Activated T-helper 17 cell treated with anti-CD3 and anti-CD28 coated beads, Interleukin-2, amount 50 U/mL, for 72 hours (primary cell): ENCODE results near the gene DAGLA. TPM values are rescaled to one million over a fixed set of nuclear protein-coding genes. Genes with fewer than 3 reads are reported as not detected.

Source experiments
- ATAC-seq: fragments of 150-1000 bp; cut with Tn5 transposase; replicated peaks from 2 replicates; pipeline ENCODE4 v1.10.0; 2021; ENCODE audit warnings: mild to moderate bottlenecking, moderate library complexity
- H3K27ac Mint-ChIP-seq: one replicate; pipeline ENCODE4 v1.8.0; 2022; ENCODE audit warnings: mixed read lengths
- H3K27me3 Mint-ChIP-seq: one replicate; pipeline ENCODE4 v1.8.0; 2022; ENCODE audit warnings: mixed read lengths
- H3K36me3 Mint-ChIP-seq: one replicate; pipeline ENCODE4 v1.8.0; 2022; ENCODE audit warnings: low read depth, mild to moderate bottlenecking, mixed read lengths
- H3K4me1 Mint-ChIP-seq: one replicate; pipeline ENCODE4 v1.8.0; 2022; ENCODE audit warnings: mixed read lengths
- H3K4me3 Mint-ChIP-seq: one replicate; pipeline ENCODE4 v1.8.0; 2022; ENCODE audit warnings: mild to moderate bottlenecking, mixed read lengths
- H3K9me3 Mint-ChIP-seq: one replicate; pipeline ENCODE4 v1.8.0; 2022; ENCODE audit warnings: mixed read lengths
- total RNA-seq, 2 donors: library from RNA; stranded (reverse); gene quantifications; one replicate each; pipeline ENCODE4 v1.2.3, GENCODE V29; 2022

DAGLA gene
- total RNA-seq, 2 donors from 2014 or later, result 0.11 to 0.13 TPM

DNA sequence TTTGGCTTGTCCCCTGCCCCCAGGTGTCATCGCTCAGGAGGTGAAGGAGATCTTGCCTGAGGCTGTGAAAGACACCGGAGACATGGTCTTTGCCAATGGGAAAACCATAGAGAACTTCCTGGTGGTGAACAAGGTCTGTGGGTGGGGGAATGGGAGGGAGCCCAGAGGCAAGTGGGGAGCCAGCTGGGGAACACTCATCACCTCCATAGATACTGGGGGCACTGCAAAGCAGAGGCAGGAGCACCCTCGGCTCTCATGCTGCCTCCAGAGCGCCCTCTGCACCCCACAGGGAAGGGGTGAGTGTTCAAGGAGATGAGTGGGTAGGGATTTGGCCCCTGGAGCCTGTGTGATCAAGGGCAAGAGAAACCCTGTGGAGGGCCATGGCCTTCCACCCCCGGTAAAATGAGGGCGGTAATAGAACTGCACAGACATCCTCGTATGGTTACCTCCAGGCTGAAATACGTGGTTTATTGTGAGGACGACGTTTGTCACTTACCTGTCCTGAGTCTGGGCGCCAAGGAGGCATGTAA is 98.2 kb downstream of the DAGLA start:
- Mint-ChIP-seq H3K27ac (no peak overlapping the region), H3K36me3 (no peaks in the 10 kb centered on the region), H3K4me3 (peak overlapping the region; percentile 52), H3K9me3 (no peaks in the 10 kb centered on the region), H3K4me1 (no peaks in the 10 kb centered on the region), H3K27me3 (no peaks in the 10 kb centered on the region)
- no peak for ATAC-seq

DNA sequence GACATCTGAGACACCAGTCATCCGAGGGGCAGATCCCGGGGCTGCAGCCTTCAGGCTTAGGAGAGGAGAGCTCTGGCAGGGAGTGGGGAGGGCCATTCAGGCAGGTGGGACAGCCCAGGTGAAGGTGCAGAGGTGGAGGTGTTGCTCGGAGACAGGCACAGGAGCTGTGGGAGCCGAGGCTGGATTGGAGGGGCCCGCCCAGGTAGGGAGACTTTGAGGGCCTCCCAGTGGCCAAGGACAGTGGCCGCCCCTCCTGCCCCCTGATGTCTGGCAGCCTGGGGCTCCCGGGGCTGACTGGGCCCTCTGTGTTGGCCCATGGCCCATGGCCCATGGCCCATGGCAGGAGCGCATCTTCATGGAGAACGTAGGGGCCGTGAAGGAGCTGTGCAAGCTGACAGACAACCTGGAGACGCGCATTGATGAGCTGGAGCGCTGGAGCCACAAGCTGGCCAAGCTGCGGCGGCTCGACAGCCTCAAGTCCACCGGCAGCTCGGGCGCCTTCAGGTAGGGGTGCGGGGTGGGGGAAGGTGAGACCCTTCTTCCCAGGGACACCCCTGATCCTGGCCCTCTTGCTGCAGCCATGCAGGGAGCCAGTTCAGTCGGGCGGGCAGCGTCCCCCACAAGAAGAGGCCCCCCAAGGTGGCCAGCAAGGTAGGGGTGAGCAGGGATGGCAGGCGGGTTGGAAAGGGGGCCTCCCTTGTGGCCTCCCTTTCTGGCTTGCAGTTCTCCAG is 98.9 kb downstream of the DAGLA start:
- H3K4me3 Mint-ChIP-seq, result no peak overlapping the region
- no peak overlapping the region for H3K27ac Mint-ChIP-seq
- no peak for ATAC-seq
- no peaks in the 10 kb centered on the region for H3K27me3 Mint-ChIP-seq
- no peaks in the 10 kb centered on the region for H3K4me1 Mint-ChIP-seq
- peaks cover under 1% of the 10 kb centered on the region for H3K36me3 Mint-ChIP-seq
- no peaks in the 10 kb centered on the region for H3K9me3 Mint-ChIP-seq

DNA sequence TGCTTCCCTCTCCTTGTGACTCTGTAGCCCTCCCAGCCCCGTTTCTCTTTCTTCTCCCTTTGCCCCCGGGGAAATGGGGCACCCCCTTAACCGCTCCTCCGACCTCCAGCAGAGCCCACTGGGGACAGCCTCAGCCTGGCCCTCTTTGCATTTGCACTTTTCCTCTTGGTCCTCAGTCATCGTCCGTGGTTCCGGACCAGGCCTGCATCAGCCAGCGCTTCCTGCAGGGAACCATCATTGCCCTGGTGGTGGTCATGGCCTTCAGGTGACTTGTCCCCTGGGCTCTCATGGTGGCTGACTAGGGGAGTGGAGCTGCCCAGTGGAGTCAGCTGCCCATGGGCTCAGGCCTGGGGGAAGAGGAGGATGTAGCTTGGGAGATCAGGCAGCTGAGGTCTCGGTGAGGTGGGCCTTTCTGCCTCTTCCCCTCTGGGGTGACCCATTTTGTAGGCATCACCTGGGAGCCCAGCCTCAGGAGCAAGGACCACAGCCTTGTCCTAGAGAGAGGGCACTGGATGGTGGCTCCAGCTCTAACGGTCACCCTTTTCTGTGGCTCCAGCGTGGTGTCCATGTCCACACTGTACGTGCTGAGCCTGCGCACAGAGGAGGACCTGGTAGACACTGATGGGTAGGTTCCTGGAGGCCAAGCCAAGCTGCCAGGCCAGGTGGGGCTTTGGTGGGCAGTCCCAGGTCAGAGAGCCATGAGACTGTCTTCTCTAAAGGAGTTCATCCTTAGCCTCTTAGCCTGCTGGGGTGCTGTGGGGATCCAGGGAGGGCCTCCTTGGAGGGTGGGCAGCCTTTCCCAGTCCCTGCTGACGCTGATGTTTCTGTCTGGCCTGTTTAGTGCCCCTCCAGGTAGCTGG is 99.7 kb downstream of the DAGLA start:
- Mint-ChIP-seq H3K27ac (no peak overlapping the region), H3K4me3 (no peak overlapping the region), H3K36me3 (peaks cover 9% of the 10 kb centered on the region), H3K9me3 (no peaks in the 10 kb centered on the region), H3K27me3 (no peaks in the 10 kb centered on the region), H3K4me1 (no peaks in the 10 kb centered on the region)
- no peak for ATAC-seq

DNA sequence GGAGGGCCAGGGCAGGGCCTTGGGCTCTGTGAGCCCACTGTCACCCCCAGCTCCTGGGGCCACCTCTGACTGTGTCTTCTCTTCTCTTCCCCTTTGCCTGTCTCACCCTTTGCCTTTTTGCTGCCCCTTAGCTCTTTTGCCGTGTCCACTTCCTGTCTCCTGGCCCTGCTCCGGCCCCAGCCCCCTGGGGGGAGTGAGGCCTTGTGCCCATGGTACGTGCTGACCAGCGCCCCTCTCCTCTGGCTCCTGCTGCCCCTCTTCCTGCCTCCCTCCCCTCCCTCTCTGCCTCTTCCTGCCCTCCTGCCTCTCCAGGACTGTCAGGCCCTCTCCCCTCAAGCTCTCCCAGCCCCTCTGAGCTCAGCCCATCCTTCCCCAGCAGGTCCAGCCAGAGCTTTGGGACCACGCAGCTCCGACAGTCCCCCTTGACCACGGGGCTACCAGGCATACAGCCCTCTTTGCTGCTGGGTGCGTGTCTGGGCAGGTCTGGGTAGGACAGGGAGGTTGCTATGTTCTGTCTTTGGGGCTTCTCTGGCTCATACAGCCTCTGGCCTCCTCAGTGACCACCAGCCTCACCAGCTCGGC is 100.5 kb downstream of the DAGLA start:
- ATAC-seq, result no peak
- H3K27ac Mint-ChIP-seq, result no peak overlapping the region
- H3K4me3 Mint-ChIP-seq, result no peak overlapping the region

DNA sequence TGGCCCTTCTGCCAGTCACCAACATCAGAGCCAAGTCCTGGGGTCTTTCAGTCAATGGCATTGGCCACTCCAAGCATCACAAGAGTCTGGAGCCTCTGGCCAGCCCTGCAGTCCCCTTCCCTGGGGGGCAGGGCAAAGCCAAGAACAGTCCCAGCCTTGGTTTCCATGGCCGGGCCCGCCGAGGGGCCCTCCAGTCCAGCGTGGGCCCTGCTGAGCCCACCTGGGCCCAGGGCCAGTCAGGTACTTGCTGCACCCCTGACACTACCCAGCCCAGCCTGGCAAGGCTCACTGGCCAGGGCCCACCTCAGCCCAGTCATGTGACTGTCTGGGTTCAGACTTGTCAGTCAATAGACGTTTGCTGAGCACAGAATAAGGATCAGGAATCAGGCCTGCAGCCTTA is 101.4 kb downstream of the DAGLA start:
- no peak for ATAC-seq
- no peaks in the 10 kb centered on the region for H3K9me3 Mint-ChIP-seq

More for the DNA sequence above, 100.5 kb downstream of the DAGLA start:
- Mint-ChIP-seq H3K4me1 (no peaks in the 10 kb centered on the region), H3K27me3 (no peaks in the 10 kb centered on the region), H3K9me3 (no peaks in the 10 kb centered on the region), H3K36me3 (peaks cover 16% of the 10 kb centered on the region)

DNA sequence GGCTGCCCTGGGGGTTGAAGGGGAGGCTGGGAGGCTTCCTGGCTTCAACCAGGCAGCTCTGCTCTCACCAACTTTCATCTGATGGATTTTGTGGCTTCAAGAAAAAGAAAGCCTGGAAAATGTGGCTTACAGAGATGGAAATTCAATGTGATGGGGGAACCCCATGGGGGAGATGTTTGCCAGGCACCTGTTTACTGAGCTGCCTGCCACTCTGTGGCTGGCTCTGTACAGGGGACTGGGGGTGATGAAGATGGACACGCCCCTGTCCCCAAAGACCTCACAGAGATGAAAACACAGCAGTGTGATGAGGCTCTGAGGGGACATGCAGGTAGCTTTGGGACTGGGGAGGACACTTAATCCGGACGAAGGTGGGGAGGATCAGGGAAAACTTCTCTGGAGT is 102.1 kb downstream of the DAGLA start:
- no peak overlapping the region for H3K4me3 Mint-ChIP-seq
- no peak for ATAC-seq
- H3K27me3 Mint-ChIP-seq, result no peaks in the 10 kb centered on the region
- no peaks in the 10 kb centered on the region for H3K9me3 Mint-ChIP-seq
- H3K36me3 Mint-ChIP-seq, result peaks cover 33% of the 10 kb centered on the region
- no peaks in the 10 kb centered on the region for H3K4me1 Mint-ChIP-seq
- no peak overlapping the region for H3K27ac Mint-ChIP-seq

More for the DNA sequence above, 101.4 kb downstream of the DAGLA start:
- H3K4me3 Mint-ChIP-seq, result no peak overlapping the region
- H3K27me3 Mint-ChIP-seq, result no peaks in the 10 kb centered on the region
- H3K36me3 Mint-ChIP-seq, result peaks cover 25% of the 10 kb centered on the region
- H3K4me1 Mint-ChIP-seq, result no peaks in the 10 kb centered on the region
- no peak overlapping the region for H3K27ac Mint-ChIP-seq

DNA sequence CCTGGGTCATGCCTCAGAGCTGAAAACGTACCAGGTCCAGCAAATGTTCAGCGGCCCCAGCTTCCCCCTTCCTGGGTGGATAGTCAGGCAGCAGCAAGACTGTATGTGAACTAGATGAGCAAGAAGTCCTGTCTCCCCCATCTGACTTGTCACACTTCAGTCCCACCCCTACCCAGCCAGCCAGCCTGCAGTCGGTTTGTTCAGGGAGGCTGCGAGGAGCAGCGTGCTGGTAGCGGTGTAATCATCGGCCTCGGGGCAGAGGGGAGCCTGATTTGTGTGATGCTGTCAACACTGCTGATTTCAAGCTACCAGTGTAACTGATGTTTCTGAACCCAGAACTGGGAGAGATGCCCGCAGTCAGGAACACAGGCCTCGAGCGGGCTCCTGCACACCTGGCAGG is 102.7 kb downstream of the DAGLA start:
- Mint-ChIP-seq H3K4me1 (no peaks in the 10 kb centered on the region), H3K27ac (no peak overlapping the region), H3K4me3 (no peak overlapping the region), H3K36me3 (peaks cover 38% of the 10 kb centered on the region), H3K9me3 (no peaks in the 10 kb centered on the region), H3K27me3 (no peaks in the 10 kb centered on the region)
- no peak for ATAC-seq

DNA sequence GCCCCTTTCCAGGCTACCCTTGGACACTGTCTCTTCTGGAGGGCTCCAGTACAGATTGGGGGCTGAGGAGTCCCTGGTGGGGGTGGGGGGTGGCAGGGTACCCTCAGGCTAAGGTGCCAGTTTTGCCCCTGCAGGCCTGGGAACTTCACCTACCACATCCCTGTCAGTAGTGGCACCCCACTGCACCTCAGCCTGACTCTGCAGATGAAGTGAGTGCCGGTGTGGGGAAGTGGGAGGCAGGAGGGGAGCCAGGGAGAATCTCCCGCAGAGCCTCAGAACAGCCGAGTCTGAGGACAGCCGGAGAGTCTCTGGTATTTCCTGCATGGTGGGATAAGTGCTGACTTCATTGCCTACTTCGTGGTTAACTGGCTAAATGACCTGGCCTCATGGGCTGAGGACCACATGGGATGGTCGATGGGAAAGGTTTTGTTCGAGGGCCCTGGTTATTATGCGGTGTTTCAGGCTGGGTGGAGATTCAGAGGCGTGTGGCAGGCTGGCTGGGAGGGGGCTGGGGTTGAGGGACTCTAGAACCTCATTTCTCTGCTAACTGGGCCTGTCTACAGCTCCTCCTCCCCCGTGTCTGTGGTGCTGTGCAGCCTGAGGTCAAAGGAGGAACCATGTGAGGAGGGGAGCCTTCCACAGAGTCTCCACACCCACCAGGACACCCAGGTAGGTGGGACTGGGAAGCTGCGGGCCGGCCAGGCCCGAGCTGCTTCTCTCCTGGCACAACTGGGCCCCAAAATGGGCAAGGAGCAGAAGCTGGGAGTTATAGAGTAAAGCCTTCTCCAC is 103.7 kb downstream of the DAGLA start:
- H3K4me3 Mint-ChIP-seq, result no peak overlapping the region
- no peak overlapping the region for H3K27ac Mint-ChIP-seq

DNA sequence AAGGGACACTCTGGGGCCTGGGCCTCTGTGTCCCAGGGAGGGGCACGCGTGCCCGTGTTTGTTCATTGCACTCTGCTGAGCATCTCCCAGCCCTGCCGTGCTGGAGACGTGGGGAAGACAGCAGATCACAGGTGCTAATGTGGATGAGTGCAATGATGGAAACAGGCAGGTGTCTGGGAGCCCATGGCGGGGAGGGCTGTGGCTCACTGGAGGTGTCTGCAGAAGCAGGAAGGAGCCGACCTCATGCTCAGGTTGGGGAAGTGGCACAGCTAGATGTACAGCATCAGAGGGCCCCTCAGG is 104.3 kb downstream of the DAGLA start:
- Mint-ChIP-seq H3K9me3 (no peaks in the 10 kb centered on the region), H3K27ac (peak overlapping the region; percentile 19), H3K4me3 (no peak overlapping the region), H3K4me1 (peaks cover under 1% of the 10 kb centered on the region), H3K27me3 (no peaks in the 10 kb centered on the region), H3K36me3 (peaks cover 54% of the 10 kb centered on the region)
- no peak for ATAC-seq

More for the DNA sequence above, 103.7 kb downstream of the DAGLA start:
- no peaks in the 10 kb centered on the region for H3K9me3 Mint-ChIP-seq
- H3K27me3 Mint-ChIP-seq, result no peaks in the 10 kb centered on the region
- ATAC-seq, result no peak
- peaks cover 49% of the 10 kb centered on the region for H3K36me3 Mint-ChIP-seq
- no peaks in the 10 kb centered on the region for H3K4me1 Mint-ChIP-seq

DNA sequence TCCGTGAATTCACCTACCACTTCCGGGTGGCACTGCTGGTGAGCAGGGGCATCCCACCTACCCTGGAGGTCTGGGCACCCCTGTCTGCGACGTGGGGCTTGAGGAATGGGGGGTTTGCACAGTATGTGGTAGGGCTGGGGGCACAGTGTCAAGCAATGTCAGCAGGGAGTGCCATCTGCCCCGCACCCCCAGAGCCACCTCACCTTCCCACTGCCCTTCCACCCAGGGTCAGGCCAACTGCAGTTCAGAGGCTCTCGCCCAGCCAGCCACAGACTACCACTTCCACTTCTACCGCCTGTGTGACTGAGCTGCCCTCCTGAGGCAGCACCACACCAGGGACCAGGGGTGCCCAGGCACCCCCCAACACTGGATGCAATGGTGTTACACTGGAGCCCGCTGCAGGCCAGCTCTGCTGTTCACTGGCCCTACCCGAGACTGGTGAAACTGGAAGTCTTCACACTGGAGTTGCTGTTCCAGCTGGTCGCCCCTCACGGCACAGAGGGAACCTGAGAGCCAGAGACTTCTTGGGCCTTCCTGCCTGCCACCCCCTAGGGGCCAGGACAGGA is 105.7 kb downstream of the DAGLA start:
- no peaks in the 10 kb centered on the region for H3K27me3 Mint-ChIP-seq
- H3K36me3 Mint-ChIP-seq, result peaks cover 69% of the 10 kb centered on the region
- no peaks in the 10 kb centered on the region for H3K9me3 Mint-ChIP-seq
- H3K27ac Mint-ChIP-seq, result no peak overlapping the region
- ATAC-seq, result no peak
- no peak overlapping the region for H3K4me3 Mint-ChIP-seq
- H3K4me1 Mint-ChIP-seq, result peaks cover 9% of the 10 kb centered on the region

DNA sequence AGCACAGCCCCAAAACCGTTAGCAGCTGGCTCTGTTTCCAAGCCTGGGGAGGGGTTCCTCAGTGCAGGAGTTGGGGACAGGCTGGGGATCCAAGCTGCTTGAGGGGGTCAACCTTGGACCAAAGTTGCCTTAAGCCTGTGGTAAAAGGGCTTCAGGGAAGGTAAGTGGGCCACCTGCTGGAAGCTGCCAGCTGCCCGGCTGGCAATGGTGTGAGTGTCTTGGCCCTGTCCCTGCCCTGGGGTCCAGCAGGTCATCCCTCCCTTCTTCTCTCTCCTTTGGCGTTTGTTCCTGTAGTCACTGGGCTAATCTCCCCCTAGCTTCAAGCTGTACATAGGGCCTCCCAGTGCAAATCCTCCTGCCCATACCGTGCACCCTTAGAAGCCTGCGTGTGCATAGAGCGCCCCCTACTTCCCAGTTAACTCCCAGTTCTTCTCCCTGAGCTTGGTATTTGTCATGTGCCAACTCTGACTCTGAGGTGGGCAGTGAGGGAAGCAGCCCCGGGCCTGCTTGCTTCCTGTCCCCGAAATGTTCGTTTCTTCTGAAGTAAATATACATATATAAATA is 107.8 kb downstream of the DAGLA start:
- H3K36me3 Mint-ChIP-seq, result peaks cover 88% of the 10 kb centered on the region

DNA sequence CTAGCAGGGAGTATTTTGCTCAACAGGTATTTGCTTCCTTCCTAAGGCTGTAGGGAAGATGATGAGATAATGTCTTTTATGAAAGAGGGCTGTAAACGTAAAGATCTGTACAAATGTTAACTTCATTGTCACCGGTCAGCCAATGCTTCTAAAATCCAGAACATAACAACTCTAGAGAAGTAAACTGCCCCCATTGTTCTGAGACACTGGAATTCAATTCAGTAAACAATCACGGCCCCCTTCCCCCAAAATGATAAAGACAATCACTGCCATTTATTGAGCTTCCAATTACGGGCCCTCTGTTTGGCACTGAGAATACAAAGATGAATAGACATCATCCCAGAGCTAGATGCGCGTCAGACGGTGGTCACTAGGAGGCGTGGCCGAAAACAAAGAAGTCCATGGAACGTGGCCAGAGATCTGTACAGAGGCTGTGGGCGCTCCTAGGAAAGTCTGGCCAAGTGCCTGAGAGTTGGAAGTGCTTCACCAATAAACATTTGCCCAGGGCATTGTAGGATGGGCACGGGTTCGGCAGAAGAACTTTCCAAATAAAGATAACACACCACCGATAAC is 111.6 kb downstream of the DAGLA start:
- Mint-ChIP-seq H3K9me3 (no peaks in the 10 kb centered on the region), H3K4me3 (peak overlapping the region; percentile 88), H3K27me3 (no peaks in the 10 kb centered on the region), H3K4me1 (peaks cover 15% of the 10 kb centered on the region), H3K27ac (peak overlapping the region; percentile 98), H3K36me3 (peaks cover 92% of the 10 kb centered on the region)
- ATAC-seq, result peak; percentile 57

More for the DNA sequence above, 107.8 kb downstream of the DAGLA start:
- Mint-ChIP-seq H3K4me3 (no peak overlapping the region), H3K9me3 (no peaks in the 10 kb centered on the region), H3K27ac (no peak overlapping the region), H3K27me3 (no peaks in the 10 kb centered on the region), H3K4me1 (peaks cover 15% of the 10 kb centered on the region)
- ATAC-seq, result no peak

DNA sequence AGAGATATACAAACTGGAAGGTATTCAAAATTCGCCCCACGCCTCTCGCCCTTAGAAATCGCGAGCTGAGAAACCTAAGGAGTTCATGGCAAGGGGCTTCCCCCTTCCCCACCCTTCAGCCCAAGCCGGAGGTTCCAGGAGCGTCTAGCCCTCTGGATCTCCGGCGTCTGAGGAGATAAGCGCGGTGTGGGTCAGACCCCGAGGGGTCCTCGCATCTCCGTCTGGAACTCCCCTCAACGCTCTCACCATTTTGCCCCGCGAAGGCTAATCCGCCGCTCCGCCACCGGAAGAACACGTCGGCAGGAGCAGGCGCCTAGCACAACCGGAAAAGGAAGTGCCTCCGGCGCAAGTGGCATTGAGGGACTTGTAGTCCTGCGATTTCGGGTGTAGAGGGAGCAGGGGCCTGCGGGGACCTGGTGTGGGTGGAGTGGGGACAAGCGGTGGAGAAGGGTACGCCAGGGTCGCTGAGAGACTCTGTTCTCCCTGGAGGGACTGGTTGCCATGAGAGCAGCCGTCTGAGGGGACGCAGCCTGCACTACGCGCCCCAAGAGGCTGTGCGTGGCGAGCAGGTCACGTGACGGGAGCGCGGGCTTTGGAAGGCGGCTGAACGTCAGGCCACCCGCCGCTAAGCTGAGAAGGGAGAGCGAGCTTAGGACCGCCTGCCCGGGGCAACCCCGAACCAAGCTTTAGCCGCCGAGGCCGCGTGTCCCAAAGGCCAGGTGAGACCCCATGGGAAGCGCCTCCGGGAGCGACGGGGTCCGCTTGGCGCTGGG is 112.3 kb downstream of the DAGLA start, which contains the start of the genes FEN1 and TMEM258:
FEN1 (plus strand) TSS at position 602 of the 773 bp plus-strand sequence. CDS start 2,451 bp downstream, outside the sequence.
TMEM258 (minus strand) TSS at position 290 of the 773 bp plus-strand sequence; CDS start at position 249, 41 bp downstream.
- Mint-ChIP-seq H3K4me3 (peak within 1 kb of the TSS; percentile 88), H3K27ac (peak within 1 kb of the TSS; percentile 98), H3K9me3 (no peaks in the 10 kb centered on the region), H3K4me1 (peaks cover 21% of the 10 kb centered on the region), H3K27me3 (no peaks in the 10 kb centered on the region), H3K36me3 (peaks cover 92% of the 10 kb centered on the region)
- peak; percentile 91 for ATAC-seq
